ENCODE measurements around the gene PLXNA2. TPM values are rescaled to one million over a fixed set of nuclear protein-coding genes. Genes with fewer than 3 reads are reported as not detected.

The PLXNA2 gene
- total RNA-seq, 1 donor from 2014 or later = 38.3 TPM

- Histone ChIP-seq H3K27ac (no peak overlapping the region), H3K9me3 (no peaks in the 10 kb centered on the region), H3K4me3 (no peak overlapping the region), H3K36me3 (no peaks in the 10 kb centered on the region), H3K27me3 (no peaks in the 10 kb centered on the region), H3K4me1 (peaks cover 5% of the 10 kb centered on the region)
- intact Hi-C loops (cut with DNase I) = no loop called here
- TF ChIP-seq CTCF (IDR thresholded peaks at IDR 0.05) (no peak), POLR2AphosphoS5 (IDR thresholded peaks at IDR 0.05; ENCODE audit: insufficient read depth in 1 of 2, low read depth in 1 of 2) (no peak), POLR2A (IDR thresholded peaks at IDR 0.05) (no peak)
- DNase-seq (ENCODE audit: extremely low spot score in 2 of 2) = no peak
Measured at GRCh38 chr1:208170252-208170651, 73.9 kb downstream of the PLXNA2 start.

DNA sequence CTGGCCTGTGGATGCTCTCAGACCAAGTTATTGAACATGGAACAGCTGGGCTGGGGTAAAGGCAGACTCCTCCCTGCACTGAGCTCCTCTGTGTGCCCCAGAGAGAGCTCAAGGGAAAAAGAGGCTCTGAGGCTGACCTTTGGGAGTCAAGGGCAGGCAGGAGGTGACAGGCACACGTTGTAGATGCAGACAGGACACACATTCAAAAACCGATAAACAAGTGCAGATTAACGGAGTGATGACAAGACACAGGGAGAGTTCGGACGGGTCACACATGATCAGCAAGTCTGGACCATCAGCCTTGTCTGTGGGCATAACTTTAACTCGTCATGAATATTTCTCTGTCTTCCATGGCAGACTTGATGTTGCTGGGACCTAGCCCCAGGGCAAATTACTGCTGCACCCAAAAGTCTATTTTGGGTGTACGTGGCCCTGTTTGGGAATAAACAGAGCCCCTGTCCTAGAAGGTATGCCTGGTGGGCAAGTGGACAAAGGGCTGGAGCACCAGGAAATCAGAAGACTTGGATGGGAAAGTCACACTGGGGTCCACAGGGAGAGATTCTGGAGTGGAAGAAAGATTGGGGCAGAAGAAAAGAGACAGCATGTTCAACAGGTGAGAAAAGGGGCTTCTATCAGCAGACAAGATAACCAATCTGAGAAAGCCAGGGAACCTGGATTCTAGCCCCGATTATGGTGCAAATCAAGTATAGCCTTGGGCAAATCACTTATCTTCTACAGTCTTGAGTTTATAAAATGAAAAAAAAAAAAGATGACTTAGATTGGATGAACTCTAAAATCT lies 74.9 kb downstream of the PLXNA2 start:
- Histone ChIP-seq H3K27ac (no peak overlapping the region), H3K9me3 (no peaks in the 10 kb centered on the region), H3K27me3 (no peaks in the 10 kb centered on the region), H3K4me3 (no peak overlapping the region), H3K36me3 (no peaks in the 10 kb centered on the region), H3K4me1 (peaks cover 5% of the 10 kb centered on the region)
- intact Hi-C loops (cut with DNase I) = no loop called here
- no peak for TF ChIP-seq CTCF (IDR thresholded peaks at IDR 0.05)
- no peak for TF ChIP-seq POLR2A (IDR thresholded peaks at IDR 0.05)
- TF ChIP-seq POLR2AphosphoS5 (IDR thresholded peaks at IDR 0.05; ENCODE audit: insufficient read depth in 1 of 2, low read depth in 1 of 2) = no peak
- no peak for DNase-seq (ENCODE audit: extremely low spot score in 2 of 2)

GRCh38 chr1:208167261-208167869 lies 76.8 kb downstream of the PLXNA2 start:
- TF ChIP-seq CTCF (IDR thresholded peaks at IDR 0.05) = no peak
- TF ChIP-seq POLR2A (IDR thresholded peaks at IDR 0.05) = no peak
- no peak for TF ChIP-seq POLR2AphosphoS5 (IDR thresholded peaks at IDR 0.05; ENCODE audit: insufficient read depth in 1 of 2, low read depth in 1 of 2)
- Histone ChIP-seq H3K4me1 (peaks cover 13% of the 10 kb centered on the region), H3K27ac (no peak overlapping the region), H3K9me3 (no peaks in the 10 kb centered on the region), H3K27me3 (no peaks in the 10 kb centered on the region), H3K36me3 (no peaks in the 10 kb centered on the region), H3K4me3 (no peak overlapping the region)
- DNase-seq (ENCODE audit: extremely low spot score in 2 of 2) = no peak
- intact Hi-C loops (cut with DNase I) = no loop called here

- H3K27ac ChIP-seq = no peak overlapping the region
- H3K4me3 ChIP-seq = no peak overlapping the region
- H3K36me3 ChIP-seq = no peaks in the 10 kb centered on the region
- no peaks in the 10 kb centered on the region for H3K9me3 ChIP-seq
- no peaks in the 10 kb centered on the region for H3K27me3 ChIP-seq
- no peak for TF ChIP-seq POLR2AphosphoS5 (IDR thresholded peaks at IDR 0.05; ENCODE audit: insufficient read depth in 1 of 2, low read depth in 1 of 2)
- no peak for TF ChIP-seq CTCF (IDR thresholded peaks at IDR 0.05)
- no peak for TF ChIP-seq POLR2A (IDR thresholded peaks at IDR 0.05)
- H3K4me1 ChIP-seq = peaks cover 21% of the 10 kb centered on the region
- intact Hi-C loops (cut with DNase I) = no loop called here
- DNase-seq (ENCODE audit: extremely low spot score in 2 of 2) = no peak
Measured at GRCh38 chr1:208166340-208167138, 77.6 kb downstream of the PLXNA2 start.

All from vagina (tissue), 2 donors.